Keratinocyte (primary cell): ENCODE data around the gene DYNC2I2. TPM values are rescaled to one million over a fixed set of nuclear protein-coding genes. Genes with fewer than 3 reads are reported as not detected.

Experiments
- DNase-seq: peaks from one replicate; pipeline ENCODE4 v3.0.0-alpha.2; 2011; ENCODE audit warnings: low read depth, missing footprints, low spot score
- FAIRE-seq: peaks from 2 replicates; lab custom pipeline; 2011; peaks lifted over from hg19 to GRCh38; lab: Jason Lieb, UNC
- H2AFZ ChIP-seq: 2 replicates; pipeline ENCODE4 v1.6.0; 2012; ENCODE audit warnings: low read length, control low read depth, inconsistent platforms; ENCODE audit not compliant: control insufficient read depth
- H3K27ac ChIP-seq: 2 replicates; pipeline ENCODE4 v1.5.1; 2011; ENCODE audit warnings: low read length; ENCODE audit not compliant: control insufficient read depth, insufficient read depth
- H3K27me3 ChIP-seq: 3 replicates; pipeline ENCODE4 v1.6.0; 2011; ENCODE audit warnings: low read length; ENCODE audit not compliant: control insufficient read depth, insufficient read depth; ENCODE audit errors: extremely low read depth
- H3K36me3 ChIP-seq, 2 experiments: 2 replicates in 1 of 2; 3 replicates in 1 of 2; pipeline ENCODE4 v1.5.1; 2011; ENCODE audit warnings: low read length in 2 of 2, mild to moderate bottlenecking in 1 of 2; ENCODE audit not compliant: control insufficient read depth in 2 of 2, insufficient read depth in 2 of 2; ENCODE audit errors: extremely low read depth in 1 of 2
- H3K4me1 ChIP-seq: 3 replicates; pipeline ENCODE4 v1.5.1; 2011; ENCODE audit warnings: low read length; ENCODE audit not compliant: control insufficient read depth, insufficient read depth; ENCODE audit errors: extremely low read depth
- H3K4me2 ChIP-seq: 3 replicates; pipeline ENCODE4 v1.6.0; 2011; ENCODE audit warnings: low read depth, low read length; ENCODE audit not compliant: control insufficient read depth, insufficient read depth; ENCODE audit errors: extremely low read depth
- H3K4me3 ChIP-seq, 3 experiments: fragments of 200-600 bp in 1 of 3; sonication (generic) in 1 of 3; 2 replicates in 2 of 3; 3 replicates in 1 of 3; pipeline ENCODE4 v1.5.1; 2011 to 2016; ENCODE audit warnings: low read length in 3 of 3, mild to moderate bottlenecking in 3 of 3, control low read depth in 2 of 3, inconsistent platforms in 1 of 3, low read depth in 1 of 3, mixed read lengths in 1 of 3, mixed run types in 1 of 3, moderate library complexity in 1 of 3; ENCODE audit not compliant: control insufficient read depth in 2 of 3, insufficient read depth in 2 of 3; ENCODE audit errors: extremely low read depth in 1 of 3
- H3K79me2 ChIP-seq: 2 replicates; pipeline ENCODE4 v1.6.0; 2012; ENCODE audit warnings: low read length; ENCODE audit not compliant: control insufficient read depth, insufficient read depth
- H3K9ac ChIP-seq: 3 replicates; pipeline ENCODE4 v1.6.0; 2011; ENCODE audit warnings: low read length; ENCODE audit not compliant: control insufficient read depth, insufficient read depth; ENCODE audit errors: extremely low read depth
- H3K9me1 ChIP-seq: 3 replicates; pipeline ENCODE4 v1.6.0; 2011; ENCODE audit warnings: low read length; ENCODE audit not compliant: control insufficient read depth, insufficient read depth; ENCODE audit errors: extremely low read depth
- H3K9me3 ChIP-seq: 2 replicates; pipeline ENCODE4 v1.5.1; 2012; ENCODE audit warnings: low read depth, low read length; ENCODE audit not compliant: control insufficient read depth
- H4K20me1 ChIP-seq: 3 replicates; pipeline ENCODE4 v1.6.0; 2011; ENCODE audit warnings: low read length; ENCODE audit not compliant: control insufficient read depth, insufficient read depth; ENCODE audit errors: extremely low read depth
- EZH2 ChIP-seq: IDR thresholded peaks from one replicate; pipeline ENCODE4 v1.6.1; 2012; ENCODE audit warnings: inconsistent platforms, mild to moderate bottlenecking, low read length, moderate library complexity
- dilution Hi-C: fragments of 300-500 bp; cut with MboI; formaldehyde crosslinking; loops from one replicate; pipeline ENCODE4 v1.7.0; 2020; ENCODE audit warnings: low sequenced_read_pairs; ENCODE audit not compliant: extremely low pct_ligation_motif_present
- polyA plus RNA-seq, 5 experiments: library from polyadenylated mRNA; depleted of rRNA in 3 of 5; stranded (reverse) in 3 of 5; stranded (forward) in 1 of 5; unstranded in 1 of 5; fragments of >200 nt; gene quantifications; 1 replicate in 1 of 5; 2 replicates in 3 of 5; 3 replicates in 1 of 5; pipeline versions ENCODE4 v1.2.1 to v1.2.3, GENCODE V29; 2011 to 2012; ENCODE audit warnings: missing spikeins in 2 of 5, low read depth in 1 of 5, low replicate concordance in 1 of 5
- TF ChIP-seq, protein P1 (sequence below), 3 experiments: IDR thresholded peaks in 1 of 3; conservative IDR thresholded peaks in 1 of 3; optimal IDR thresholded peaks in 1 of 3; 2 replicates in 2 of 3; 3 replicates in 1 of 3; pipeline versions ENCODE3 to v1.5.1; 2011; ENCODE audit warnings: low read length in 3 of 3, mild to moderate bottlenecking in 3 of 3, moderate library complexity in 2 of 3, control low read depth in 1 of 3, inconsistent platforms in 1 of 3; ENCODE audit not compliant: insufficient read depth in 2 of 3; ENCODE audit errors: extremely low read depth in 1 of 3

Gene DYNC2I2
- polyA plus RNA-seq, 1 donor (not counting 4 experiments of a cell fraction or from before 2014, with no cell fraction given): 11.5 TPM

DNA sequence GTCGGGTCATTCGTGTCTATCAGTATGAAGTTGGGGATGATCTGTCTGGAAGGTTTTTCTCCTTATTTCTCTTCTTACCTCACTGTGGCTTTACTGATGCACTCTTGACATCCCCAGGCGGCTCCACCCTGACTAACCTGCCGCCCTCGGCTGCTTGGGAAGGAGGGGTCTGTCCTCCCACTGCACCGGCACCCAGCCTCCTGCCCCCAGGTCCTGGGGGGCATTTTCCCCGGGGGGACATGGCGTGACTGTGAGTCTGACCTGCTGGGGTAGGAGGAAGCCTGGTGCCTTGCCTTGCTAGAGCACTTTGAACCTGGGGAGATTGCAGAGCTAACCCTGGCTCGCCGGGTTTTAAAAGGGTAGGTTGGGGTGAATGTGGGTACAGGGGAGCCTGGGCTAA is 27.5 kb downstream of the DYNC2I2 start:
- no peak for FAIRE-seq
- Histone ChIP-seq H4K20me1 (peaks cover 4% of the 10 kb centered on the region), H3K4me1 (no peaks in the 10 kb centered on the region)

DNA sequence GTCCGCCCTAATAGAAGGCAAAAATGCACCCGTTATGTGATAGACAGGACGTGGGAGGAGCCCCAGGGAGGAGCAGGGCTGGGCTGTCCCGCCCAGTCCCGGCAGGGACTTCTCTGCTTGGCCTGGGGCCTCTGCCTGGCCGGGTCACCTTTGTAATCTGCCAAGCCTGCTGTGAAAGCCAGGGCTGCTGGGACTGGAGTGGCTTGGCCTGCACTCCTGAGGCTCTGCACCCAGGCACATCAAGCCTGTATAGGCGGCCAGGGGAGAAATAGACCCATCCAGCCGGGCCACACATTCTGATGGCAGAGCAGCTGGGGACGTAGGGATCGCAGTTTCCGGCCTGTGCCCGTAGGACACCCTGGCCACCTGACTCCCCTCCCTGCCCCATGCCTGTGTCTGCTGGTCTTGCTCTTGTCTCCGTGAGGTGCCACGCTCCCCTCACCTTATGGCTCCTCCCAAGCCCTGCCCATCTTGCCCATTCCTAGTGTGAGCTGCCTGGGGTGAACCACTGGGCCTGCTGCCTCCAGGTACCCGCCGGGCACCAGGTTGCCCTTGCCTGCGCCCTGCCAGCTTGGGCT is 28.1 kb downstream of the DYNC2I2 start:
- Histone ChIP-seq H4K20me1 (peaks cover 4% of the 10 kb centered on the region), H3K27ac (no peak overlapping the region), H3K4me3 (no peak overlapping the region), H3K4me2 (no peak overlapping the region), H3K4me1 (no peaks in the 10 kb centered on the region), H2AFZ (no peak overlapping the region), H3K9me1 (no peaks in the 10 kb centered on the region), H3K79me2 (no peaks in the 10 kb centered on the region), H3K9me3 (no peaks in the 10 kb centered on the region), H3K9ac (no peak overlapping the region), H3K36me3 (peaks cover 61 to 65% of the 10 kb centered on the region in 2 experiments), H3K27me3 (no peaks in the 10 kb centered on the region)
- TF ChIP-seq, protein P1, sequence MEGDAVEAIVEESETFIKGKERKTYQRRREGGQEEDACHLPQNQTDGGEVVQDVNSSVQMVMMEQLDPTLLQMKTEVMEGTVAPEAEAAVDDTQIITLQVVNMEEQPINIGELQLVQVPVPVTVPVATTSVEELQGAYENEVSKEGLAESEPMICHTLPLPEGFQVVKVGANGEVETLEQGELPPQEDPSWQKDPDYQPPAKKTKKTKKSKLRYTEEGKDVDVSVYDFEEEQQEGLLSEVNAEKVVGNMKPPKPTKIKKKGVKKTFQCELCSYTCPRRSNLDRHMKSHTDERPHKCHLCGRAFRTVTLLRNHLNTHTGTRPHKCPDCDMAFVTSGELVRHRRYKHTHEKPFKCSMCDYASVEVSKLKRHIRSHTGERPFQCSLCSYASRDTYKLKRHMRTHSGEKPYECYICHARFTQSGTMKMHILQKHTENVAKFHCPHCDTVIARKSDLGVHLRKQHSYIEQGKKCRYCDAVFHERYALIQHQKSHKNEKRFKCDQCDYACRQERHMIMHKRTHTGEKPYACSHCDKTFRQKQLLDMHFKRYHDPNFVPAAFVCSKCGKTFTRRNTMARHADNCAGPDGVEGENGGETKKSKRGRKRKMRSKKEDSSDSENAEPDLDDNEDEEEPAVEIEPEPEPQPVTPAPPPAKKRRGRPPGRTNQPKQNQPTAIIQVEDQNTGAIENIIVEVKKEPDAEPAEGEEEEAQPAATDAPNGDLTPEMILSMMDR (optimal IDR thresholded peaks at IDR 0.05 in 1 of 3, IDR thresholded peaks at IDR 0.05 in 1 of 3, conservative IDR thresholded peaks at IDR 0.05 in 1 of 3; ENCODE audit: extremely low read depth in 1 of 3, insufficient read depth in 2 of 3, low read length in 3 of 3): no peak
- TF ChIP-seq EZH2: no peak
- dilution Hi-C loops: no loop called here
- FAIRE-seq: no peak
- no peak for DNase-seq

More for the DNA sequence above, 27.5 kb downstream of the DYNC2I2 start:
- H3K27ac ChIP-seq: no peak overlapping the region
- no peaks in the 10 kb centered on the region for H3K9me1 ChIP-seq
- no peak overlapping the region for H2AFZ ChIP-seq
- H3K36me3 ChIP-seq: peaks cover 60 to 69% of the 10 kb centered on the region in 2 experiments
- DNase-seq: no peak
- no peak overlapping the region for H3K9ac ChIP-seq
- no peaks in the 10 kb centered on the region for H3K79me2 ChIP-seq
- no peak overlapping the region for H3K4me3 ChIP-seq
- H3K27me3 ChIP-seq: no peaks in the 10 kb centered on the region
- H3K4me2 ChIP-seq: no peak overlapping the region
- no peaks in the 10 kb centered on the region for H3K9me3 ChIP-seq
- TF ChIP-seq, protein P1 (optimal IDR thresholded peaks at IDR 0.05 in 1 of 3, IDR thresholded peaks at IDR 0.05 in 1 of 3, conservative IDR thresholded peaks at IDR 0.05 in 1 of 3; ENCODE audit: extremely low read depth in 1 of 3, insufficient read depth in 2 of 3, low read length in 3 of 3): no peak
- no peak for TF ChIP-seq EZH2
- dilution Hi-C loops: no loop called here
